Measurements from ENCODE around the gene INTS14.
"Not testable (repeated sequence)": the region's sequence is repeated elsewhere in the genome, so short reads cannot be mapped to it uniquely, and the experiment has no call there.

Gene INTS14

GRCh38 chr15:65619626-65620290, 8.8 kb upstream of the INTS14 start:
- ATAC-seq (ENCODE audit: insufficient read depth, low read depth) (no peak), DNase-seq (no peak)
- no peaks in the 10 kb centered on the region for H3K36me3 ChIP-seq (ENCODE audit: insufficient read depth, low read length)
- H3K27ac ChIP-seq (ENCODE audit: low read length): no peak overlapping the region
- no peaks in the 10 kb centered on the region for H3K27me3 ChIP-seq (ENCODE audit: insufficient read depth, low read length, poor library complexity)
- TF ChIP-seq CTCF (IDR thresholded peaks at IDR 0.05; ENCODE audit: borderline replicate concordance, extremely low read depth, low read length, poor library complexity, severe bottlenecking): no peak
- TF ChIP-seq EZH2 (IDR thresholded peaks at IDR 0.05; ENCODE audit: borderline replicate concordance, low read depth, low read length, severe bottlenecking): no peak
- no peaks in the 10 kb centered on the region for H3K9me3 ChIP-seq (ENCODE audit: insufficient read depth, low read length, severe bottlenecking)
- H3K4me3 ChIP-seq (ENCODE audit: low read depth in 1 of 2, low read length in 2 of 2): no peak overlapping the region
- no peaks in the 10 kb centered on the region for H4K20me1 ChIP-seq (ENCODE audit: insufficient read depth, low read length)
- no peak overlapping the region for H3K4me2 ChIP-seq (ENCODE audit: insufficient read depth, low read length)
- H2AFZ ChIP-seq (ENCODE audit: low read depth, low read length): no peak overlapping the region
- H3K9ac ChIP-seq (ENCODE audit: low read depth, low read length): no peak overlapping the region
- H3K79me2 ChIP-seq (ENCODE audit: insufficient read depth, low read length): no peaks in the 10 kb centered on the region
- no peaks in the 10 kb centered on the region for H3K4me1 ChIP-seq (ENCODE audit: insufficient read depth, low read length)

- H3K36me3 ChIP-seq (ENCODE audit: insufficient read depth, low read length): no peaks in the 10 kb centered on the region
- H3K4me3 ChIP-seq (ENCODE audit: low read depth in 1 of 2, low read length in 2 of 2): no peak overlapping the region
- no peak overlapping the region for H3K4me2 ChIP-seq (ENCODE audit: insufficient read depth, low read length)
- no peak for TF ChIP-seq EZH2 (IDR thresholded peaks at IDR 0.05; ENCODE audit: borderline replicate concordance, low read depth, low read length, severe bottlenecking)
- no peak overlapping the region for H3K9ac ChIP-seq (ENCODE audit: low read depth, low read length)
- DNase-seq (no peak), ATAC-seq (ENCODE audit: insufficient read depth, low read depth) (no peak)
- H3K79me2 ChIP-seq (ENCODE audit: insufficient read depth, low read length): no peaks in the 10 kb centered on the region
- no peaks in the 10 kb centered on the region for H4K20me1 ChIP-seq (ENCODE audit: insufficient read depth, low read length)
- H3K27ac ChIP-seq (ENCODE audit: low read length): no peak overlapping the region
- no peaks in the 10 kb centered on the region for H3K4me1 ChIP-seq (ENCODE audit: insufficient read depth, low read length)
- H2AFZ ChIP-seq (ENCODE audit: low read depth, low read length): no peak overlapping the region
- H3K27me3 ChIP-seq (ENCODE audit: insufficient read depth, low read length, poor library complexity): no peaks in the 10 kb centered on the region
- no peaks in the 10 kb centered on the region for H3K9me3 ChIP-seq (ENCODE audit: insufficient read depth, low read length, severe bottlenecking)
Observed at GRCh38 chr15:65618560-65619109, 7.7 kb upstream of the INTS14 start.

GRCh38 chr15:65615887-65616286, 5.0 kb upstream of the INTS14 start:
- not testable (repeated sequence) for H3K9ac ChIP-seq (ENCODE audit: low read depth, low read length); H2AFZ ChIP-seq (ENCODE audit: low read depth, low read length); ATAC-seq (ENCODE audit: insufficient read depth, low read depth); H3K4me2 ChIP-seq (ENCODE audit: insufficient read depth, low read length); H4K20me1 ChIP-seq (ENCODE audit: insufficient read depth, low read length); H3K9me3 ChIP-seq (ENCODE audit: insufficient read depth, low read length, severe bottlenecking); H3K4me3 ChIP-seq (ENCODE audit: low read depth in 1 of 2, low read length in 2 of 2); H3K27ac ChIP-seq (ENCODE audit: low read length); H3K27me3 ChIP-seq (ENCODE audit: insufficient read depth, low read length, poor library complexity); DNase-seq; H3K36me3 ChIP-seq (ENCODE audit: insufficient read depth, low read length)
- Histone ChIP-seq H3K79me2 (ENCODE audit: insufficient read depth, low read length) (peaks cover 11% of the 10 kb centered on the region), H3K4me1 (ENCODE audit: insufficient read depth, low read length) (peaks cover 20% of the 10 kb centered on the region)

GRCh38 chr15:65612949-65613744, 2.2 kb upstream of the INTS14 start:
- Histone ChIP-seq H3K4me1 (ENCODE audit: insufficient read depth, low read length) (peaks cover 40% of the 10 kb centered on the region), H3K79me2 (ENCODE audit: insufficient read depth, low read length) (peaks cover 38% of the 10 kb centered on the region), H3K36me3 (ENCODE audit: insufficient read depth, low read length) (no peaks in the 10 kb centered on the region), H2AFZ (ENCODE audit: low read depth, low read length) (no peak overlapping the region), H3K9ac (ENCODE audit: low read depth, low read length) (no peak overlapping the region), H3K4me3 (ENCODE audit: low read depth in 1 of 2, low read length in 2 of 2) (no peak overlapping the region), H4K20me1 (ENCODE audit: insufficient read depth, low read length) (no peaks in the 10 kb centered on the region), H3K27ac (ENCODE audit: low read length) (no peak overlapping the region), H3K9me3 (ENCODE audit: insufficient read depth, low read length, severe bottlenecking) (no peaks in the 10 kb centered on the region), H3K4me2 (ENCODE audit: insufficient read depth, low read length) (peak overlapping the region; percentile 83; the same call in 1 of the 2 replicates), H3K27me3 (ENCODE audit: insufficient read depth, low read length, poor library complexity) (no peaks in the 10 kb centered on the region)
- TF ChIP-seq EZH2 (IDR thresholded peaks at IDR 0.05; ENCODE audit: borderline replicate concordance, low read depth, low read length, severe bottlenecking): no peak
- TF ChIP-seq CTCF (IDR thresholded peaks at IDR 0.05; ENCODE audit: borderline replicate concordance, extremely low read depth, low read length, poor library complexity, severe bottlenecking): no peak
- ATAC-seq (ENCODE audit: insufficient read depth, low read depth): no peak
- DNase-seq: no peak
